K562 (cell line): ENCODE measurements around the gene SOX12. TPM values are rescaled to one million over a fixed set of nuclear protein-coding genes. Genes with fewer than 3 reads are reported as not detected.
A peak's percentile ranks its signal among the peaks of the same experiment; 100 is the strongest.

Source experiments
- ARHGAP35 ChIP-seq: fragments of 450-650 bp; IDR thresholded peaks from 2 replicates; pipeline ENCODE4 v1.6.1; 2018; ENCODE audit not compliant: partially characterized antibody
- CREM ChIP-seq: IDR thresholded peaks from 2 replicates; pipeline ENCODE4 v1.6.1; 2014; ENCODE audit warnings: antibody characterized with exemption, low read depth
- GTF2A2 ChIP-seq: IDR thresholded peaks from 2 replicates; pipeline ENCODE4 v1.6.1; 2016; ENCODE audit warnings: mild to moderate bottlenecking, missing genetic modification characterization, missing compliant biosample characterization
- JUN ChIP-seq, 2 experiments: sonication (generic) in 1 of 2; formaldehyde crosslinking in 1 of 2; IDR thresholded peaks; 2 replicates each; pipeline versions ENCODE4 v1.6.1 to v1.8.0; 2012 to 2022; ENCODE audit warnings: borderline replicate concordance in 2 of 2, mild to moderate bottlenecking in 2 of 2, improper control_type of control experiment in 1 of 2, low read depth in 1 of 2, low read length in 1 of 2, missing genetic modification reagents in 1 of 2
- KLF10 ChIP-seq: fragments of 250-450 bp; sonication (Bioruptor Pico); IDR thresholded peaks from 2 replicates; pipeline ENCODE4 v1.6.1; 2021; ENCODE audit warnings: matching md5 sums
- NFRKB ChIP-seq: fragments of 450-650 bp; IDR thresholded peaks from 2 replicates; pipeline ENCODE4 v1.6.1; 2016; ENCODE audit warnings: low read depth
- NR2C1 ChIP-seq, 2 experiments: fragments of 450-650 bp; IDR thresholded peaks; 2 replicates each; pipeline ENCODE4 v1.6.1; 2017; ENCODE audit warnings: mild to moderate bottlenecking in 2 of 2, antibody characterized with exemption in 1 of 2, inconsistent platforms in 1 of 2, missing compliant biosample characterization in 1 of 2, missing genetic modification characterization in 1 of 2
- NR4A1 ChIP-seq, 2 experiments: fragments of 250-450 bp in 1 of 2; fragments of 450-650 bp in 1 of 2; sonication (Bioruptor Pico) in 1 of 2; IDR thresholded peaks; 2 replicates each; pipeline versions ENCODE4 v1.4.0 to v1.6.1; 2016 to 2020; ENCODE audit warnings: mild to moderate bottlenecking in 2 of 2, missing compliant biosample characterization in 1 of 2, missing genetic modification characterization in 1 of 2, moderate library complexity in 1 of 2
- POU5F1 ChIP-seq: fragments of 150-350 bp; IDR thresholded peaks from 2 replicates; pipeline ENCODE4 v1.6.1; 2014; ENCODE audit warnings: borderline replicate concordance, low read length, low read depth, mild to moderate bottlenecking; ENCODE audit not compliant: partially characterized antibody
- RAD21 ChIP-seq, 2 experiments: fragments of 250-450 bp in 1 of 2; fragments of 450-650 bp in 1 of 2; sonication (Bioruptor Pico) in 1 of 2; formaldehyde crosslinking in 1 of 2; IDR thresholded peaks in 1 of 2; conservative IDR thresholded peaks in 1 of 2; 2 replicates each; pipeline versions ENCODE4 v1.4.0 to v1.8.0; 2020 to 2022; ENCODE audit warnings: mild to moderate bottlenecking in 2 of 2, moderate library complexity in 1 of 2
- SIN3A ChIP-seq, 2 experiments: fragments of 150-350 bp in 1 of 2; IDR thresholded peaks; 2 replicates each; pipeline ENCODE4 v1.6.1; 2011 to 2016; ENCODE audit warnings: borderline replicate concordance in 2 of 2, low read depth in 2 of 2, low read length in 2 of 2, mild to moderate bottlenecking in 2 of 2, moderate library complexity in 2 of 2; ENCODE audit not compliant: control insufficient read depth in 1 of 2
- SMARCA5 ChIP-seq: fragments of 450-650 bp; IDR thresholded peaks from 2 replicates; pipeline ENCODE4 v1.6.1; 2016
- ZBTB7A ChIP-seq: IDR thresholded peaks from 2 replicates; pipeline ENCODE4 v1.6.1; 2011; ENCODE audit warnings: low read depth, mild to moderate bottlenecking, low read length, moderate library complexity, borderline replicate concordance; ENCODE audit not compliant: control insufficient read depth
- ZC3H8 ChIP-seq: fragments of 450-650 bp; IDR thresholded peaks from 2 replicates; pipeline ENCODE4 v1.6.1; 2017
- ZFP30 ChIP-seq: fragments of 250-450 bp; sonication (Bioruptor Pico); IDR thresholded peaks from 2 replicates; pipeline ENCODE4 v1.8.0; 2022; ENCODE audit warnings: moderate library complexity, mild to moderate bottlenecking, inconsistent platforms, borderline replicate concordance
- ZNF175 ChIP-seq: fragments of 200-800 bp; sonication (Bioruptor generic); IDR thresholded peaks from 2 replicates; pipeline ENCODE4 v1.6.1; 2016; ENCODE audit warnings: low read depth, mild to moderate bottlenecking, missing genetic modification characterization, missing compliant biosample characterization
- ZNF263 ChIP-seq: sonication (generic); formaldehyde crosslinking; IDR thresholded peaks from 2 replicates; pipeline ENCODE4 v1.8.0; 2022; ENCODE audit warnings: mild to moderate bottlenecking, missing genetic modification reagents, borderline replicate concordance
- polyA plus RNA-seq, 8 experiments: library from polyadenylated mRNA; depleted of rRNA in 4 of 8; stranded (reverse) in 5 of 8; unstranded in 3 of 8; fragments of >200 nt; fragmentation: Nextera tagmentation in 2 of 8; fragmentation: Illumina TruSeq in 1 of 8; extraction: Ambion mirVana in 2 of 8; extraction: Trizol in 1 of 8; gene quantifications; 2 replicates each; pipeline versions ENCODE4 v1.2.1 to v1.2.3, GENCODE V29; 2011 to 2014; ENCODE audit warnings: inconsistent platforms in 1 of 8, missing spikeins in 1 of 8
- total RNA-seq, 7 experiments: library from RNA; depleted of rRNA in 6 of 7; stranded (reverse); fragments of >200 nt in 6 of 7; fragmentation: Illumina TruSeq in 2 of 7; extraction: Trizol in 2 of 7; gene quantifications; 2 replicates each; pipeline versions ENCODE4 v1.2.1 to v1.2.3, GENCODE V29; 2011 to 2021; ENCODE audit warnings: low replicate concordance in 1 of 7

The SOX12 gene
- total and polyA plus RNA-seq, 9 of the 15 experiments (the other 6 are each of a cell fraction or from before 2014, with no cell fraction given): 0.42 to 26.3 (median 2.6) TPM

DNA sequence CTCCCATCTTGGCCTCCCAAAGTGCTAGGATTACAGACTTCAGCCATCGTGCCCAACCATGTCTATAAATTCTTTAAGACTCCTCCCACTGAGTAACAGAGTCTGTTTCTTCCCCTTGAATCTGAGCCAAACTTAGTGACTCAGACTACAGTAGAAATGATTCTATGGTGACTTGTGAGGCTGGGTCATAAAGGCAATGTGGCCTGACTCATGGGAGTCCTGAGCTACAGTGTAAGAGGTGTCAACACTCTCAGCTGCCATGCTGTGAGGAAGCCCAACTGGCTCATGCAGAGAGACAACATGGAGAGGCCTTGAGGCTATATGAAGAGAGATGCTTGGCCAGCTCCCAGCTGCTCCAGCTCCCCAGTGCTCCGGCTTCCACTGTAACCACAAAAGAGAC lies 16.3 kb downstream of the SOX12 start (continued):
- TF ChIP-seq RAD21 (CRISPR knock-in tag; conservative IDR thresholded peaks at IDR 0.05 in 1 of 2, IDR thresholded peaks at IDR 0.05 in 1 of 2) (no peak), ZNF175 (CRISPR knock-in tag) (no peak), ZC3H8 (no peak), ZBTB7A (no peak), POU5F1 (no peak), CREM (peak; percentile 56), JUN (IDR thresholded peaks at IDR 0.05; ENCODE audit: borderline replicate concordance, low read depth, low read length) (peak; percentile 84; the same call in 1 of the 2 replicates), JUN (CRISPR knock-in tag; IDR thresholded peaks at IDR 0.05; ENCODE audit: borderline replicate concordance) (0 out of 2 replicates have a peak, but pooled peaks have one; percentile 41), NFRKB (no peak), NR2C1 (IDR thresholded peaks at IDR 0.05) (no peak), NR2C1 (tag; IDR thresholded peaks at IDR 0.05) (no peak), SMARCA5 (no peak), ZNF263 (CRISPR knock-in tag) (no peak), SIN3A (IDR thresholded peaks at IDR 0.05; ENCODE audit: borderline replicate concordance in 2 of 2, control insufficient read depth in 1 of 2, low read depth in 2 of 2, low read length in 2 of 2) (no peak), GTF2A2 (tag) (no peak), ZFP30 (CRISPR knock-in tag) (no peak), ARHGAP35 (no peak), NR4A1 (CRISPR knock-in tag; IDR thresholded peaks at IDR 0.05) (no peak), NR4A1 (tag; IDR thresholded peaks at IDR 0.05) (no peak), KLF10 (CRISPR knock-in tag) (no peak)
